ENCODE results near the gene HTR4. TPM values are rescaled to one million over a fixed set of nuclear protein-coding genes. Genes with fewer than 3 reads are reported as not detected.

HTR4 gene
- total RNA-seq, 3 donors from 2014 or later: 15.0 to 18.8 (median 17.3) TPM

Other genes with a start within 250 kb of the HTR4 start
- gene ADRB2, start 172.1 kb upstream of the HTR4 start, total RNA-seq: 1 to 10 TPM in 2 of 3 donors, under 1 TPM in 1; 0.41 to 3.1 (median 1.4) TPM